Stimulated activated naive CD4-positive, alpha-beta T cell (primary cell): Measurements from ENCODE around the gene RPUSD1.
"Not testable (repeated sequence)": the region's sequence is repeated elsewhere in the genome, so short reads cannot be mapped to it uniquely, and the experiment has no call there.

Source experiments
- DNase-seq, 6 experiments: peaks; one replicate each; lab custom pipeline; 2025; lab: John Stamatoyannopoulos, UW

The RPUSD1 gene

GRCh38 chr16:766008-766819 lies 22.0 kb downstream of the RPUSD1 start:
- DNase-seq: no peak

GRCh38 chr16:765488-765865 lies 22.7 kb downstream of the RPUSD1 start:
- no peak for DNase-seq

- DNase-seq: no peak
Observed at GRCh38 chr16:764848-765487, 23.2 kb downstream of the RPUSD1 start.

- no peak for DNase-seq
Observed at GRCh38 chr16:764184-764750, 23.9 kb downstream of the RPUSD1 start.

- no peak for DNase-seq
Observed at GRCh38 chr16:763369-764183, 24.6 kb downstream of the RPUSD1 start.

- DNase-seq: no peak
Observed at GRCh38 chr16:762595-763268, 25.4 kb downstream of the RPUSD1 start.

GRCh38 chr16:761625-762513 lies 26.3 kb downstream of the RPUSD1 start:
- no peak for DNase-seq

- DNase-seq: no peak
Observed at GRCh38 chr16:760545-761343, 27.4 kb downstream of the RPUSD1 start, which contains the start of gene MSLN. MSLN (plus strand) TSS chr16:760734; CDS start chr16:762681, 1,947 bp downstream.

- no peak for DNase-seq
Observed at GRCh38 chr16:760065-760464, 28.1 kb downstream of the RPUSD1 start.

GRCh38 chr16:759110-759910 lies 28.9 kb downstream of the RPUSD1 start:
- DNase-seq: no peak

- no peak for DNase-seq
Observed at GRCh38 chr16:756428-756827, 31.8 kb downstream of the RPUSD1 start.

- no peak for DNase-seq
Observed at GRCh38 chr16:754656-755055, 33.5 kb downstream of the RPUSD1 start.

GRCh38 chr16:754121-754607 lies 34.0 kb downstream of the RPUSD1 start:
- not testable (repeated sequence) for DNase-seq

- no peak for DNase-seq
Observed at GRCh38 chr16:752007-752312, 36.2 kb downstream of the RPUSD1 start.

GRCh38 chr16:751152-752006 lies 36.8 kb downstream of the RPUSD1 start:
- no peak for DNase-seq

GRCh38 chr16:750485-750884 lies 37.7 kb downstream of the RPUSD1 start:
- no peak for DNase-seq

- no peak for DNase-seq
Observed at GRCh38 chr16:749010-749409, 39.2 kb downstream of the RPUSD1 start.
